Heart right ventricle (tissue), 16 donors: ENCODE data around the gene TAGAP. TPM values are rescaled to one million over a fixed set of nuclear protein-coding genes. Genes with fewer than 3 reads are reported as not detected.

Source experiments
- ATAC-seq, 8 donors: fragments of 200-7000 bp; cut with Tn5 transposase; one replicate each; pipeline ENCODE4 v1.9.1; 2020; ENCODE audit warnings: mild to moderate bottlenecking in 8 of 8, moderate library complexity in 8 of 8, moderate number of reproducible peaks in 1 of 8
- DNase-seq, 2 donors: peaks; one replicate each; pipeline ENCODE4 v3.0.0-alpha.2; 2020
- H3K27ac ChIP-seq, 10 donors: fragments of 200-600 bp; sonication (generic) in 2 of 10; one replicate each; pipeline versions ENCODE4 v1.5.0 to v1.8.0; 2020 to 2022; ENCODE audit warnings: mild to moderate bottlenecking in 3 of 10
- H3K27me3 ChIP-seq, 7 donors: fragments of 200-600 bp; one replicate each; pipeline ENCODE4 v1.8.0; 2021 to 2022; ENCODE audit warnings: mild to moderate bottlenecking in 2 of 7
- H3K36me3 ChIP-seq, 9 donors: fragments of 200-600 bp; sonication (generic) in 1 of 9; one replicate each; pipeline versions ENCODE4 v1.5.0 to v1.8.0; 2020 to 2022; ENCODE audit warnings: mild to moderate bottlenecking in 2 of 9
- H3K4me1 ChIP-seq, 9 donors: fragments of 200-600 bp; sonication (generic) in 1 of 9; one replicate each; pipeline versions ENCODE4 v1.5.0 to v1.8.0; 2020 to 2022; ENCODE audit warnings: mild to moderate bottlenecking in 4 of 9
- H3K4me3 ChIP-seq, 10 donors: fragments of 200-600 bp; sonication (generic) in 2 of 10; one replicate each; pipeline versions ENCODE4 v1.5.0 to v1.8.0; 2020 to 2022; ENCODE audit warnings: mild to moderate bottlenecking in 7 of 10, moderate library complexity in 2 of 10
- H3K9me3 ChIP-seq, 11 donors: fragments of 200-600 bp in 10 of 11; sonication (generic) in 2 of 11; one replicate each; pipeline versions ENCODE4 v1.5.0 to v1.8.0; 2013 to 2022; ENCODE audit warnings: mild to moderate bottlenecking in 2 of 11, control low read depth in 1 of 11, moderate library complexity in 1 of 11
- CTCF ChIP-seq, 9 donors: fragments of 200-600 bp; sonication (generic) in 2 of 9; IDR thresholded peaks; one replicate each; pipeline versions ENCODE4 v1.5.0 to v1.8.0; 2021 to 2022; ENCODE audit warnings: antibody characterized with exemption in 9 of 9, mild to moderate bottlenecking in 5 of 9, moderate library complexity in 1 of 9
- WGBS, 2 donors: extraction: QIAGEN DNeasy Blood & Tissue Kit; methylation state at CpG; one replicate each; pipeline ENCODE4 v1.1.7; 2013; ENCODE audit warnings: inconsistent platforms in 1 of 2; 5-methylcytosine and 5-hydroxymethylcytosine counted together
- intact Hi-C, 10 donors: fragments of 100-400 bp; cut with DNase I; formaldehyde crosslinking; loops; one replicate each; pipeline versions ENCODE4 v1.11.1 to v1.14.2; 2022
- polyA plus RNA-seq, 2 donors: library from polyadenylated mRNA; stranded (reverse); fragments of 200-250 nt; gene quantifications; one replicate each; pipeline ENCODE4 v1.2.3, GENCODE V29; 2013
- total RNA-seq, 10 donors: library from RNA; stranded (reverse); fragmentation: NEBNext Ultra II Directional in 3 of 10; extraction: Animal tissue kit (Norgen Biotek cat#: 25700) in 3 of 10; gene quantifications; one replicate each; pipeline versions ENCODE4 v1.2.1 to v1.2.4, GENCODE V29; 2021 to 2023
- donor health status: Arrhythmogenic right ventricular cardiomyopathy.
- donor health status: ischemic (EF 13 %, LVEDD 7.1; RV severe dilation, severe dysfunction).
- donor health status: healthy with polysubstance abuse.
- donor health status: DM: no; HTN: yes; CAD: no.
- donor health status: DM: no; HTN: no; CAD: no.
- donor health status: ischemic (EF 25% LVEDD 6.9; RV normal size, moderate dysfunction).
- donor health status: ischemic (EF 25% LVEDD 5.7; RV mildly dilated, moderate dysfunction).
- donor health status: healthy.
- donor health status: DM: yes; HTN: yes; CAD: no.
- donor health status: Ischemic cardiomyopathy.
- donor health status: ischemic (EF 35%, LVEDD 5.7; RV mildly dilated, moderate dysfunction).
- donor health status: nonischemic (EF 11% LVEDD 7.7; RV severe dilation, severe dysfunction).
- donor health status: DM: yes; HTN: yes; CAD: no.
- donor health status: PGD.
- donor health status: ischemic (EF 29% LVEDD 5.4; RV normal size, mild dysfunction).
- donor health status: nonischemic (EF 23%, LVEDD 6.1; RV moderate dilation, normal function).

Gene TAGAP
- total and polyA plus RNA-seq, 12 donors = 0.28 to 6.5 (median 0.80) TPM

- DNase-seq (no peak), ATAC-seq (no peak)
- no peak for TF ChIP-seq CTCF (IDR thresholded peaks at IDR 0.05)
- Histone ChIP-seq H3K27ac (peak overlapping the region in 1 of 10 donors; percentile 19), H3K9me3 (no peaks in the 10 kb centered on the region), H3K27me3 (no peaks in the 10 kb centered on the region), H3K36me3 (peaks cover 0 to 67% (median 0%) of the 10 kb centered on the region in 9 donors), H3K4me1 (peaks cover 0 to 60% (median 0%) of the 10 kb centered on the region in 9 donors), H3K4me3 (no peak overlapping the region)
- intact Hi-C loops = no loop called here
- 93 to 96% methylated on average over 14 of the region's 14 CpGs for whole genome bisulfite sequencing, 2 donors
These were observed 8.1 kb downstream of the TAGAP start for GRCh38 chr6:159036673-159037072.

GRCh38 chr6:159035891-159036290 is 8.9 kb downstream of the TAGAP start:
- Histone ChIP-seq H3K36me3 (peaks cover 0 to 60% (median 0%) of the 10 kb centered on the region in 9 donors), H3K4me1 (peaks cover 0 to 56% (median 0%) of the 10 kb centered on the region in 9 donors), H3K9me3 (no peaks in the 10 kb centered on the region), H3K27me3 (no peaks in the 10 kb centered on the region), H3K4me3 (no peak overlapping the region), H3K27ac (no peak overlapping the region)
- TF ChIP-seq CTCF (IDR thresholded peaks at IDR 0.05) = no peak
- no peak for DNase-seq
- intact Hi-C loops = no loop called here
- ATAC-seq = no peak
- WGBS, 2 donors = 89 to 91% methylated on average over 17 of the region's 17 CpGs

GRCh38 chr6:159033160-159034049 is 11.4 kb downstream of the TAGAP start:
- intact Hi-C loops = no loop called here
- Histone ChIP-seq H3K4me1 (peaks cover 0 to 33% (median 0%) of the 10 kb centered on the region in 9 donors), H3K27ac (peak overlapping the region in 1 of 10 donors; percentile 63), H3K36me3 (peaks cover 0 to 40% (median 0%) of the 10 kb centered on the region in 9 donors), H3K9me3 (no peaks in the 10 kb centered on the region), H3K27me3 (no peaks in the 10 kb centered on the region), H3K4me3 (no peak overlapping the region)
- no peak for ATAC-seq
- no peak for DNase-seq
- no peak for TF ChIP-seq CTCF (IDR thresholded peaks at IDR 0.05)
- WGBS, 2 donors = 85 to 89% methylated on average over 11 of the region's 11 CpGs

GRCh38 chr6:159031846-159032245 is 12.9 kb downstream of the TAGAP start:
- intact Hi-C loops = no loop called here
- ATAC-seq (no peak), DNase-seq (no peak)
- H3K4me1 ChIP-seq = peaks cover 0 to 17% (median 0%) of the 10 kb centered on the region in 9 donors
- WGBS, 2 donors = 81 to 84% methylated on average over 5 of the region's 5 CpGs
- H3K36me3 ChIP-seq = peaks cover 0 to 25% (median 0%) of the 10 kb centered on the region in 9 donors
- H3K27me3 ChIP-seq = no peaks in the 10 kb centered on the region
- peak overlapping the region in 1 of 10 donors; percentile 73 for H3K27ac ChIP-seq
- no peak for TF ChIP-seq CTCF (IDR thresholded peaks at IDR 0.05)
- no peak overlapping the region for H3K4me3 ChIP-seq
- no peaks in the 10 kb centered on the region for H3K9me3 ChIP-seq
